GM23338 (cell line): ENCODE measurements around the gene ULK4. TPM values are rescaled to one million over a fixed set of nuclear protein-coding genes. Genes with fewer than 3 reads are reported as not detected.

Experiments used
- ATAC-seq: fragments of 200-7000 bp; cut with Tn5 transposase; 3 replicates; pipeline ENCODE4 v1.9.1; 2020
- DNase-seq: peaks from one replicate; pipeline ENCODE4 v3.0.0-alpha.2; 2015; ENCODE audit warnings: low spot score
- H2AFZ ChIP-seq: fragments of 200-600 bp; sonication (generic); 2 replicates; pipeline ENCODE4 v1.8.0; 2016; ENCODE audit warnings: antibody characterized with exemption, mild to moderate bottlenecking, moderate library complexity
- H3F3A ChIP-seq: fragments of 200-600 bp; sonication (generic); replicated peaks from 2 replicates; pipeline ENCODE4 v1.8.0; 2017; ENCODE audit warnings: antibody characterized with exemption, mixed run types, low read depth
- H3K27ac ChIP-seq: fragments of 200-600 bp; sonication (generic); 2 replicates; pipeline ENCODE4 v1.6.1; 2016; ENCODE audit warnings: low read depth
- H3K27me3 ChIP-seq: fragments of 200-600 bp; sonication (generic); 2 replicates; pipeline ENCODE4 v1.8.0; 2016; ENCODE audit warnings: mild to moderate bottlenecking, mixed run types, moderate library complexity; ENCODE audit not compliant: insufficient read depth
- H3K36me3 ChIP-seq: fragments of 200-600 bp; sonication (generic); 2 replicates; pipeline ENCODE4 v1.8.0; 2016; ENCODE audit warnings: mild to moderate bottlenecking; ENCODE audit not compliant: insufficient read depth
- H3K4me1 ChIP-seq: fragments of 200-600 bp; sonication (generic); 2 replicates; pipeline ENCODE4 v1.8.0; 2016; ENCODE audit warnings: mild to moderate bottlenecking, moderate library complexity; ENCODE audit not compliant: insufficient read depth
- H3K4me2 ChIP-seq: fragments of 200-600 bp; sonication (generic); 2 replicates; pipeline ENCODE4 v1.7.1; 2017; ENCODE audit warnings: mixed run types
- H3K4me3 ChIP-seq: fragments of 200-600 bp; sonication (generic); 2 replicates; pipeline ENCODE4 v1.6.1; 2016; ENCODE audit warnings: mixed run types
- H3K79me2 ChIP-seq: fragments of 200-600 bp; sonication (generic); replicated peaks from 2 replicates; pipeline ENCODE4 v1.8.0; 2017; ENCODE audit warnings: mild to moderate bottlenecking; ENCODE audit not compliant: insufficient read depth
- H3K9me2 ChIP-seq: fragments of 200-600 bp; sonication (generic); 2 replicates; pipeline ENCODE4 v1.8.0; 2017; ENCODE audit not compliant: insufficient read depth
- H4K20me1 ChIP-seq: fragments of 200-600 bp; sonication (generic); replicated peaks from 2 replicates; pipeline ENCODE4 v1.8.0; 2017; ENCODE audit warnings: mild to moderate bottlenecking; ENCODE audit not compliant: insufficient read depth
- H3K27ac Mint-ChIP-seq: 2 replicates; pipeline ENCODE4 v1.8.0; 2020; ENCODE audit warnings: inconsistent platforms, mild to moderate bottlenecking, moderate library complexity, mixed read lengths
- H3K27me3 Mint-ChIP-seq: 3 replicates; pipeline ENCODE4 v1.8.0; 2022; ENCODE audit warnings: low read depth, mild to moderate bottlenecking, moderate library complexity, mixed read lengths, inconsistent platforms; ENCODE audit not compliant: insufficient read depth, poor library complexity
- H3K36me3 Mint-ChIP-seq: 3 replicates; pipeline ENCODE4 v1.8.0; 2021; ENCODE audit warnings: low read depth, mild to moderate bottlenecking, inconsistent platforms, moderate library complexity, mixed read lengths
- H3K4me1 Mint-ChIP-seq: 3 replicates; pipeline ENCODE4 v1.8.0; 2020; ENCODE audit warnings: mild to moderate bottlenecking, inconsistent platforms, mixed read lengths
- H3K4me3 Mint-ChIP-seq: 3 replicates; pipeline ENCODE4 v1.8.0; 2021; ENCODE audit warnings: moderate library complexity, mild to moderate bottlenecking, inconsistent platforms, mixed read lengths
- H3K9me3 Mint-ChIP-seq: 3 replicates; pipeline ENCODE4 v1.8.0; 2020; ENCODE audit warnings: moderate library complexity, mild to moderate bottlenecking, inconsistent platforms, mixed read lengths
- EZH2 ChIP-seq: fragments of 200-600 bp; sonication (generic); IDR thresholded peaks from one replicate; pipeline ENCODE4 v1.8.0; 2017; ENCODE audit warnings: antibody characterized with exemption, mild to moderate bottlenecking, low read depth; ENCODE audit not compliant: unreplicated experiment
- NANOG ChIP-seq: IDR thresholded peaks from 2 replicates; pipeline ENCODE4 v1.6.1; 2016; ENCODE audit warnings: antibody characterized with exemption, borderline replicate concordance
- STAT1 ChIP-seq: IDR thresholded peaks from one replicate; pipeline ENCODE4 v1.6.1; 2016; ENCODE audit warnings: antibody characterized with exemption; ENCODE audit not compliant: unreplicated experiment
- ZNF462 ChIP-seq: fragments of 250-450 bp; sonication (Bioruptor Pico); IDR thresholded peaks from 2 replicates; pipeline ENCODE4 v1.5.0; 2020; ENCODE audit warnings: mild to moderate bottlenecking, moderate library complexity
- polyA plus RNA-seq: library from polyadenylated mRNA; unstranded; fragments of >200 nt; fragmentation: Nextera tagmentation; extraction: Ambion mirVana; gene quantifications from 2 replicates; pipeline ENCODE4 v1.2.1, GENCODE V29; 2016
- total RNA-seq: library from RNA; depleted of rRNA; stranded (reverse); fragments of >200 nt; shearing (Covaris generic); gene quantifications from 2 replicates; pipeline ENCODE4 v1.2.3, GENCODE V29; 2014

The ULK4 gene
- total and polyA plus RNA-seq, 2 experiments from 2014 or later = 20.8 to 41.4 TPM

GRCh38 chr3:41250825-41251224 lies 711.1 kb downstream of the ULK4 start:
- Histone ChIP-seq H3K27ac (no peak overlapping the region), H3K27me3 (no peaks in the 10 kb centered on the region), H3K79me2 (no peaks in the 10 kb centered on the region), H3K4me2 (no peak overlapping the region), H3K4me1 (no peaks in the 10 kb centered on the region), H3K4me3 (no peak overlapping the region), H3K9me2 (no peaks in the 10 kb centered on the region), H3K36me3 (no peaks in the 10 kb centered on the region), H4K20me1 (no peaks in the 10 kb centered on the region), H3F3A (no peaks in the 10 kb centered on the region), H2AFZ (no peak overlapping the region)
- H3K27me3 Mint-ChIP-seq = peaks cover 2% of the 10 kb centered on the region
- no peak for TF ChIP-seq ZNF462 (CRISPR knock-in tag)
- DNase-seq = no peak
- no peak for ATAC-seq
- H3K27ac Mint-ChIP-seq = no peak overlapping the region
- no peak overlapping the region for H3K4me3 Mint-ChIP-seq
- no peaks in the 10 kb centered on the region for H3K36me3 Mint-ChIP-seq
- H3K4me1 Mint-ChIP-seq = peaks cover 11% of the 10 kb centered on the region; the same call in 2 of the 3 replicates
- no peaks in the 10 kb centered on the region for H3K9me3 Mint-ChIP-seq

- Histone ChIP-seq H3K36me3 (no peaks in the 10 kb centered on the region), H2AFZ (no peak overlapping the region), H3K9me2 (no peaks in the 10 kb centered on the region), H3K4me1 (no peaks in the 10 kb centered on the region), H3K4me3 (no peak overlapping the region), H3F3A (no peaks in the 10 kb centered on the region), H3K79me2 (no peaks in the 10 kb centered on the region), H3K4me2 (no peak overlapping the region), H3K27ac (no peak overlapping the region), H4K20me1 (no peaks in the 10 kb centered on the region), H3K27me3 (no peaks in the 10 kb centered on the region)
- peaks cover 11% of the 10 kb centered on the region; the same call in 2 of the 3 replicates for H3K4me1 Mint-ChIP-seq
- no peak overlapping the region for H3K4me3 Mint-ChIP-seq
- no peak for TF ChIP-seq NANOG
- no peak for TF ChIP-seq STAT1
- no peak for TF ChIP-seq EZH2
- no peak overlapping the region for H3K27ac Mint-ChIP-seq
- peaks cover 4% of the 10 kb centered on the region for H3K27me3 Mint-ChIP-seq
- no peaks in the 10 kb centered on the region; the same call in 2 of the 3 replicates for H3K9me3 Mint-ChIP-seq
- H3K36me3 Mint-ChIP-seq = 0 out of 3 replicates have a peak, but pooled peaks cover 4% of the 10 kb centered on the region
- no peak for ATAC-seq
- DNase-seq = no peak
Measured at GRCh38 chr3:41249318-41249717, 712.6 kb downstream of the ULK4 start.
